CD4-positive, alpha-beta T cell treated with Interleukin-1 beta for 1 hour (primary cell): Measurements from ENCODE around the gene GRHPR.

ENCODE experiments used
- DNase-seq, 2 donors: peaks; one replicate each; pipeline ENCODE4 v3.0.0-alpha.2; 2020 to 2022

Gene GRHPR

DNA sequence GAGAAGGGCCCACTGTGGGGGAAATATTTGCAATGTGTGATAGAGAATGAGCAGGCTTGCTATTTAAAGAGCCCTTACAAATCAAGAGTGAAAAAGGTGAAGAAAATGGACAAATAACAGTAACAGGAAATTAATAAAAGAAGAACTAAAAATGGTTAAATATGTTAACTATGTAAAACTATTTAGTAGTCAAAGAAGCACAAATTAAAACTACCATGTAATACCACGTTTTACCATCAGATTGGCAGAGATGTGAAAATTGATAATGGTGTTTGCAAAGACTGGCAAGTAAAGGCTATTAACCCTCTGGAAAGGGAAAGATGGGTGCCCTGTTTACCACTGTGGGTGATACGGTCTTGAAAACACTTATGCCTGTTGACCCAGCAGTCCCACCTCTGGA lies 23.2 kb upstream of the GRHPR start:
- DNase-seq = no peak

- no peak for DNase-seq
These were observed 17.9 kb upstream of the GRHPR start for GRCh38 chr9:37404590-37404989.

- no peak for DNase-seq
These were observed 17.1 kb upstream of the GRHPR start for GRCh38 chr9:37405350-37405749.

DNA sequence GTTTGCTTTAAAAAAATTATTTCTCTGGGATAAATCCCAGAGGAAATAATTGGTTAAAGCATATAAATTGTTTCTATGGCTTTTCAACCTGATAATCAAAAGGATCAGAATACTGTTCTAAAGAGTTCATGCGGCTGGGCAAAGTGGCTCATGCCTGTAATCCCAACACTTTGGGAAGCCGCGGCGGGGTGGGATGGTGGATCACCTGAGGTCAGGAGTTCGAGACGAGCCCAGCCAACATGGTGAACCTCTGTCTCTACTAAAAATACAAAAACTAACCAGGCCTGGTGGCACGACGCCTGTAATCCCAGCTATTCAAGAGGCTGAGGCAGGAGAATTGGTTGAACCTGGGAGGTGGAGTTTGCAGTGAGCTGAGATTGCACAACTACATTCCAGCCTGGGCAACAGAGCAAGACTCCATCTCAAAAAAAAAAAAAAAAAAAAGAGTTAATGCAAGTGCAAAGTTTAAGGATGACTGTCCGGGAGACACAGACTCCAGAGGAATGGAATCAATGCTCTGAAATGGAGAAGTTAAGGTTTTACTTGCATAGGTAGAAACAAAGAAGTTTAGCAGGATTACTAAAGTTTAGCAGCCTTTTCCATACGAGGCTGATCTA lies 16.6 kb upstream of the GRHPR start:
- no peak for DNase-seq

DNA sequence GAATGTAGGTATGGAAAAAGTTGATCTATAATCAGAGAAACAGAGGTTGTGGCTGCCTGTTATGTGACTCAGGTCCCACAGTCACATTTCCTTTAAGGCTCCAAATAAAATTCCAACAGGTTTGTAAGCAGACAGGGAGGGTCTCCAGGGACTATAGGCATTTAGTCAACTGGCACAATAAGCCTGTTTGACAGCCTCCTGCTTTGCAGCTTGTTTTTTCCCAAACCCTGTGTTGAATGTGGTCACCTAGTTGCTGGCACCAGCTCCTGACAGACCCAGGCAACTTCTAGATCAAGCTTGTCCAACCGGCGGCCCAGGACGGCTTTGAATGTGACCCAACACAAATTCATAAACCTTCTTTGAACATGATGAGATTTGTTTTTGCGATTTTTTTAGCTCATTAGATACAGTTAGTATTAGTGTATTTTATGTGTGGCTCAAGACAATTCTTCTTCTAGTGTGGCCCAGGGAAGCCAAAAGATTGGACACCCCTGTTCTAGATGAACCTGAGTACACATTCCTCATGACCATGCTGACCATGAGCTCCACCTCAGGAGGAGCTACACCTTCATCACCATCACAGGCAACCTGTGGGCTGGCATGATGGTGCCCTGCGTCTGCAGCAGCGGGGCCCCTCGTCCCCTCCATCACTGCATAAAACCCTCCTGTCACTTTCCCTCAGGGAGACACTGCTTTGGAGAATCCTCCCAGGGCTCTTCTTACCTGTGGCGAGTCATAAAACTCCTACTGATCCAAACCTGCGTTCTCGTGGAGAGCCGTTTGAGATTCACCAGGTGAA lies 15.7 kb upstream of the GRHPR start:
- DNase-seq = no peak

DNA sequence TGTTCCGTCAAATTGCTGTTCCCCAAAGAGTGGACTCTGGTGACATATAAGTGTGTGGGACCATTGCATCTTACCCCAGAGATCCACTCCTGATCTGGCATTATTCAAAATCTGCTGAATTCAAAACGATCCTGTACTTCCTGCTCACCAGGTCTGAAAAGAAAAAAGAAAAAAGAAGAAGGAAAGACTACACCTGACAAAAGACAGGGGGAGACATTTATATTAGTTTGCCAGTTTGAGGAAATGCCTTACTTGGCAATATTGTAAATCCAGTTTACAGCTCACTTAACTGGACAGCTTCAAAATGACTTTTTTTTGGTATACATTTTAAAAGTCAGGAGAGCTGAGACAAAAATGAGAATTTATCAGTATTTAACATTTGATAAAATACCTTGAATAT lies 15.0 kb upstream of the GRHPR start:
- DNase-seq = peak in 1 of 2 donors; percentile 8

DNA sequence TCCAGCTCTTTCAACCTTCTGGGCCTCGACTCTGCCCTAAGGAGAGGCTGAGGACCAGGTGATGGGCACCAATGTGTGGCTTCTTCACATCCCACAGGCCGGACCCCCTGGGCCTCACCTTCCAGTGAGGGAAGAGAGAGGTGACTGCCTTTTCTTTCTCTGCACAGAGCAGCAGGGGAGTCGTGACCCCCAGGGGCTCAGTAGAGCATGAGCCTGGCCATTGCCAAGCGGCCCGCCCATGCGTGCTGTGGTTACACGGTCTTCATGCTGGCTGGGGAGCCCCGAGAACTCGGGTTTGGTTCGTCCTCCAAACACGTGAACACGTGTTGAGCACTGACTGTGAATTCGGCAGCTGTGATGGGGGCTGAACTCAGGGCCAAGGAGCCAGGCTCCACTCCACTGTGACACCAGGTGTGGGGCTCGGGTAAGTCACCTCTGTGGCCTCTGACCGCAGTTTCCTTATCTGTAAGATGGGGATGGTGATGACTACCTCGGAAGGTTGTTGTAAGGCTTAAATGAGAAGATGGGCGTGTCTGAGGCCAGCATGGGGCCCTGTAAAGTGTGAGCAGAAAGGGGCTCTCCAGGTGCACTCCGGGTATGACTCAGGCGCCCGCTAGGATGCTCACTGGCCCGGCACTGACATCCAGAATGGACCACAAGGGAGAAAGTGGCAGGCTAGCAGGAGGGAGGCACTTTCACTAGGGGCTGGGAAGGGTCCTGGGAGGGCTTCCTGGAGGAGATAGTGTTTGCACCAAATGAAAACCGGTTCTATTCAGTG lies 13.4 kb upstream of the GRHPR start:
- peak; percentile 75 to 90 for DNase-seq

- no peak for DNase-seq
These were observed 12.1 kb upstream of the GRHPR start for GRCh38 chr9:37410354-37410861.

DNA sequence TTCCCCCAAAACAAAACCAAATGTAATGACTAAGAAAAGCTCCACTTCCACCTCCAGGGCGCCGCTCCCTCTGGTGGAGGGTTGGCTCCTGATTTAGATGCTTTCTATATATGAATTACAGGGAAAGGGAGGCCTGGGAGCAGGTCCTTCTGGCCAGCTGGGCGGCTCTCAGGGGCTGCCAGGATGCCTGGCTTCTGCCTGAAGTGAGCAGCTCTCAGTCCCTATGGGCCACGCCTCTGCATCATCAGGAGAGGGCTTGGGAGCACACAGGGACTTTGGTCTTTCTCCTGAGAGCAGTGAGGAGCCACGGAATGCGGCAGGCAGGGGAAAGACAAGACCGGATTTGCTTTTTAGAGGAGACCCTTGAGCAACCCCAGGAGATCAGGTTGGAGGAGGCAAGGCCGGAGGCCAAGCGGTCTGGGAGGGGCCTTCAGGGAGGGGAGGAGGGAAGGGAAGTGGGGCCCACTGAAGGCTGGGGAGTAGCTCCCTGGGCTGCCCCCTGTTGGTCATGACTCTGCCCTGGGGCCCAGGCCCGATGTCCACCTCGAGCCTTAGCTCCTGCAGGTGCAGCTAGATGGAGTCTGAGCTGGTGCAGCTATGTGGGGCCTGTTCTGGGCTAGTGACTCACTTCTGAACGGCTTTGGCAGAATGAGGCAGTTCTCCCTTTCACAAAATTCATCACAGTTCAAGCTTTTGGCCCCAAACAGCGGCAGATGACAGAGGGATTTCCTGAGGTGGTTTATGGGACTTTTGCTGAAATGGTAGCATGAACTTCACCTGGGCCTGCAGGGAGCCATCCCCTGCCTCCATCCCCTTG lies 11.3 kb upstream of the GRHPR start:
- no peak for DNase-seq

DNA sequence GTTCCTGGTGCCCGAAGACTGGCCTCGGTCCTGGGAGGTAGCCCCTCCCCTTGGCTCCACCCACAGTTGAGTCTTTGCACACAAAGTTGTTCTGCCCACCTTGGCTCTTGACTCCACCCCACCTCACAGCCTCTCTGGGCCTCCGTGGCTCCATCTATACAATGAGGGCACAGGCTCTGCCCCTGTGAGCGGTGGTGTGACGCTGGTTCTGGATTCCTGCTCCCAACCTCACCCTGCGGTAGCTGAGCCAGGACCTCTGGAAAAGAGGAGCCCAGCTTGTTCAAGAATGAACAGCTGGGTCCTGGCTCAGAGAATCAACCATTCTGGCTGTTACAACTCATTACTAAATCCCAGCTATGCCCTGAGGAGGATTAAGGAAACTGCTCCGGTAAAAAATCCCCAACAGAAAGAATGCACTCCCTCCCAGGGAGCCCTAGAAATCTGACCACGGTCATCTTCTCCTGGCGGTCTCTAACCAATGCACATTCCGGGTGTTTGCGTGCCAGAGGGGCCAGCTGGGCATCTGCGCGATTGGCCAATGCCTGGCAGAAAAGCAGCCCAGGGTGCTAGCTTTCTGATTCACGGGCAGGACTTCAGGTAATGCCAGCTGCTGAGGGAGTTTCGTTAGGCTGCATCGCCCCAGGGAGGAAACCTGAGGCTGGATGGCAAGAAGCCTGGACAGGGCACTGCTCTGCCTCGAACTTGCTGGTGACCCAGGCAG lies 9.9 kb upstream of the GRHPR start:
- DNase-seq = no peak

DNA sequence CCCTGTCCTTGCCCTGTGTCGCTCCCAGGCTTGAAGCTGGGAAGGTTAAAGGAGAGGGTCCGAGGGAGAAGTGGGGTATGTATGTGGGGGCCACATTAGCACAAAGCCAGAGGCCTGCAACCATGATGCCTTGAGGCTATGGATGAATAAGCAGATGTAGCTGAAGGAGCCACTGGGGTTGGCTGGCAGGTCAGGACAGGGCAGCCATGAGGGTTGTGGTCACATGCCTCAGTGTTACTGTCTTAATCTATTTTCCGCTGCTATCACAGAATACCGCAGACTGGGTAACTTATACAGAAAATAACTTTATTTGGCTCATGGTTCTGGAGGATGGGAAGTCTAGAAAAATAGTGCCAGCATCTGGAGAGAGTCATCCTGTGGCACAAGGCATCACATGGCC lies 9.2 kb upstream of the GRHPR start:
- no peak for DNase-seq

DNA sequence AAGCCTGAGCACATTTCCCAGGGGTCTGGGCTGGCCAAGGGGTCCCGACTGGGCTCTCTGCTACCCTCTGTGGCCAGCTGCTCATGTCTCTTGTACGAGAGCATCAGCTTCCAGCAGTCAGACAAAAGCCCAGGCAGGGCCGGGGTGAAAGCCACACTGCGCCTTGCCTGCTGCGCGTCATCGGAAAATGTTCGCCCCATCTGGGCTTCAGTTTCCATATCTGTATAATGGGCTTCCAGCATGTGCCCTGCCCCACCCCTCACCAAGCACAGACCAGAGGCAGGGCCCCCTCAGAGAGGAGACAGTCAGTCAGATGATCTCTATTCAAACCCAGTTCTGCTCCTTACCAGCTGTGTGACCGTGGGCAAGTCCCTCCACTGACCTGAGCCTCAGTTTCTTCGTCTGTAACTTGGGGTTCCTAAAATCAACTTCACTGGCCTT lies 8.0 kb upstream of the GRHPR start:
- DNase-seq = no peak

DNA sequence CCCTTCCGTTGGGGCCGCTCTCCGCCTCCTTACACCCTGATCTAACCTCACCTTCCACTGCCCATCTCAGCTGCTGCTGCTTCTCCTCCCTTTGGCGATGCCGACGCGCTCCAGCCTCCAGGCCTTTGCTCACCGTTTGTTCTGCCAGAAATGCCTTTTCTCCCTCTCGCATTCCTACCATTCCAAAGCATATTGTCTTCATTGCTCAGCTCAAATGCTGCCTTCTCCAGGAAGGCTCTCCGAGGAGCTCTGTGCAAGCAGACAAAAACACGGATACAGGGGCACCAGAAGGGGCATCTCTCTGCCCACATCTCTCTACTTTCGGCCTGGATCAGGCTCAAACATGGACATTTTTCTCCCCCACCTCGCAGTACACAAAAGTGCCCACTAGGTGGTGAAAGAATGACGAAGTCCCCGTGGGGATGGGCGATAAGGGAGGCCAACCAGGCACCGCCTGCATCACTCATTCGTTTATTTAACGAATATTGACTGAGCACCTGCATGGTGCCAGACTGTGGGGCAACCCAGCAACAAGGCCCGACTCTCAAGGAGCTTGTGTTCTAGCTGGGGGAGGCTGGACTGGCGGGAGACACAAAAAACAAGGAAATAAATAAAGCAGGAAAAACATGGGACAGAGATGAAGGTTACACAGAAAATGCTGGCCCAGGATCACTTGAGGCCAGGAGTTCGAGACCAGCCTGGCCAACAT lies 7.3 kb upstream of the GRHPR start:
- DNase-seq = peak; percentile 71 to 83

- DNase-seq = no peak
These were observed 5.2 kb upstream of the GRHPR start for GRCh38 chr9:37417252-37417803.

- DNase-seq = no peak
These were observed 4.5 kb upstream of the GRHPR start for GRCh38 chr9:37417857-37418618.

- no peak for DNase-seq
These were observed 3.3 kb upstream of the GRHPR start for GRCh38 chr9:37419204-37419603.

GRCh38 chr9:37420271-37421215 lies 2.0 kb upstream of the GRHPR start:
- DNase-seq = no peak

GRCh38 chr9:37421914-37422288 lies 595 bp upstream of the GRHPR start:
- peak in 1 of 2 donors; percentile 29 for DNase-seq

- DNase-seq = no peak
These were observed 1.0 kb downstream of the GRHPR start for GRCh38 chr9:37423508-37423907.
